SU-DHL-6 (cell line): ENCODE results near the gene KCNIP4.

ENCODE experiments used
- EZH2phosphoT487 ChIP-seq: fragments of 200-600 bp; sonication (generic), shearing (Covaris generic); conservative IDR thresholded peaks from 2 replicates; pipeline ENCODE4 v1.6.1; 2018; ENCODE audit warnings: mild to moderate bottlenecking, antibody characterized with exemption, low read length, moderate library complexity, mixed read lengths
- TF ChIP-seq, protein P1 (sequence below): fragments of 200-600 bp; sonication (generic); IDR thresholded peaks from one replicate; pipeline ENCODE4 v1.5.1; 2017; ENCODE audit warnings: antibody characterized with exemption, mild to moderate bottlenecking, low read length, moderate library complexity; ENCODE audit not compliant: insufficient read depth, poor library complexity, severe bottlenecking

DNA sequence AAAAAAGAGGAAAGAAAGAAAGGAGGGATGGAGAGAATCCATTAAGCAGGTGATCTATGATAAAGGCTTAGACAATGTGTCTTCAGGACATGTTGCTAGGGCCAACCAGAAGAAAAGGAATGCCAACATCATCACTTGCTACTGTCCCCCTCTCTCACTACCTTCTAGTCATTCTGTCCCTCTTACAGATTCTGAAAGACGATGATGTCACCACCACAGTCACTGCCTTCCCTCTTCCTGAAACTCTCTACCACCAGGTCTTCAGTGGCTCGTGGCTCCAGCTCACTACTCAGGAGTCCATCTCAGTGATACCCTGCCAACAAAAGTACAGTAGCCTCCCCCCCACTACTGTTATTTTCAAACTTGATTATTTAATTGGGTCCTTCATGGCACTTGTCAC is 64.0 kb downstream of the KCNIP4 start:
- TF ChIP-seq, protein P1, sequence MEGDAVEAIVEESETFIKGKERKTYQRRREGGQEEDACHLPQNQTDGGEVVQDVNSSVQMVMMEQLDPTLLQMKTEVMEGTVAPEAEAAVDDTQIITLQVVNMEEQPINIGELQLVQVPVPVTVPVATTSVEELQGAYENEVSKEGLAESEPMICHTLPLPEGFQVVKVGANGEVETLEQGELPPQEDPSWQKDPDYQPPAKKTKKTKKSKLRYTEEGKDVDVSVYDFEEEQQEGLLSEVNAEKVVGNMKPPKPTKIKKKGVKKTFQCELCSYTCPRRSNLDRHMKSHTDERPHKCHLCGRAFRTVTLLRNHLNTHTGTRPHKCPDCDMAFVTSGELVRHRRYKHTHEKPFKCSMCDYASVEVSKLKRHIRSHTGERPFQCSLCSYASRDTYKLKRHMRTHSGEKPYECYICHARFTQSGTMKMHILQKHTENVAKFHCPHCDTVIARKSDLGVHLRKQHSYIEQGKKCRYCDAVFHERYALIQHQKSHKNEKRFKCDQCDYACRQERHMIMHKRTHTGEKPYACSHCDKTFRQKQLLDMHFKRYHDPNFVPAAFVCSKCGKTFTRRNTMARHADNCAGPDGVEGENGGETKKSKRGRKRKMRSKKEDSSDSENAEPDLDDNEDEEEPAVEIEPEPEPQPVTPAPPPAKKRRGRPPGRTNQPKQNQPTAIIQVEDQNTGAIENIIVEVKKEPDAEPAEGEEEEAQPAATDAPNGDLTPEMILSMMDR: no peak
- TF ChIP-seq EZH2phosphoT487: no peak
